Body of pancreas (tissue), 4 donors: ENCODE results near the gene FBLN2.

Source experiments
- CTCF ChIP-seq, 7 experiments: fragments of 450-650 bp in 4 of 7; fragments of 200-600 bp in 3 of 7; sonication (generic) in 3 of 7; IDR thresholded peaks; one replicate each; pipeline ENCODE4 v1.5.1; 2016 to 2019; ENCODE audit warnings: antibody characterized with exemption in 7 of 7
- POLR2A ChIP-seq, 3 donors: fragments of 450-650 bp; IDR thresholded peaks; one replicate each; pipeline ENCODE4 v1.6.1; 2016; ENCODE audit warnings: antibody characterized with exemption in 3 of 3, mild to moderate bottlenecking in 2 of 3

DNA sequence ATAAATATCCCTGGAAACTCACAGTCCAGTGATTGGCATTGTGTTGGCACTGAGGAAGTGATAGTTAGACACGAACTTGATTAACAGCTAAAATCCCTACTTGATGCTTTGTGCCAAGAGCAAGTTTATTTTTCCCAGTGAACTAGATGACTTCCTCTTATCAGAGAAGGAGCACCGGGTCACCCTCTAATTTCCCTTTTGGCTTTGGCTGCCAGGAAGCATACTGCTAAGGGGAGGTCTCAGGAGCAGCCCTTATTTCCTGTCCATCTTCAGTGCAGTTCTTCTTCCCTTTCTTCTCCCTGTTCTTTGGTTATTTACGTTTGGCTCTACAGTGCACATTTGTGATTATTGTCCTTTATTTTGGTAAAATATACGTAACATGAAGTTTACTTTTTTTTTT lies 13.0 kb downstream of the FBLN2 start:
- TF ChIP-seq CTCF (IDR thresholded peaks at IDR 0.05): no peak
- TF ChIP-seq POLR2A (IDR thresholded peaks at IDR 0.05): no peak
